Activated CD8-positive, alpha-beta memory T cell treated with anti-CD3 and anti-CD28 coated beads for 36 hours (primary cell): ENCODE data around the gene CEACAM4. TPM values are rescaled to one million over a fixed set of nuclear protein-coding genes. Genes with fewer than 3 reads are reported as not detected.

Experiments used
- CTCF ChIA-PET: fragments of 350-600 bp; sonication (Branson Sonifier 250); formaldehyde crosslinking; loops from one replicate; lab custom pipeline; 2021; ENCODE audit warnings: antibody characterized with exemption; lab: Charles Lee
- POLR2A ChIA-PET: fragments of 350-600 bp; sonication (Branson Sonifier 250); formaldehyde crosslinking; loops from one replicate; lab custom pipeline; 2021; ENCODE audit warnings: antibody characterized with exemption; lab: Charles Lee
- total RNA-seq, 2 experiments: library from RNA; stranded (reverse); gene quantifications; one replicate each; pipeline ENCODE4 v1.2.3, GENCODE V29; 2021

Gene CEACAM4
- total RNA-seq, 2 experiments from 2014 or later, result not detected

DNA sequence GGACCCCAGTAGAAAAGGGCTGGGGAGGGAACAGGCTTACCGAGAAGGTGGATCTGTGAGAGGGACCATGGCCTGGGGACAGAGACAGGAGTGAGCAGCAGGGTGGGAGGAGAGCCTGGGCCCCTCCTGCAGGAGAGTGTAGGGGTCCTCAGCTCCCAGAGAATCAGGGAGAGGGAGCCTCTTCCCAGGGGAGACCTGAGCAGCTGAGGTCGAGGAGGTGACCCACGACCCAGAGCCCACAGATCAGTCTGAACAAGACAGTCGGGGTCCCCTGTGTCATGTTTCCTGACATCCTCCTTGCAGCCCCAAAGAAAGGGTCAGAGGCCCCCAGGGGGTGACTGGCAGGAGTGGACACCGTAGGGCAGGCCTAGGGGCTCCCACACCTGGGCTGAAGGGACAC lies 6.7 kb downstream of the CEACAM4 start:
- CTCF ChIA-PET, result interaction anchor here (0.5 kb wide), 1 partner anchor 26 kb away, joined by 3 read pairs; no protein-coding TSS in a partner anchor

DNA sequence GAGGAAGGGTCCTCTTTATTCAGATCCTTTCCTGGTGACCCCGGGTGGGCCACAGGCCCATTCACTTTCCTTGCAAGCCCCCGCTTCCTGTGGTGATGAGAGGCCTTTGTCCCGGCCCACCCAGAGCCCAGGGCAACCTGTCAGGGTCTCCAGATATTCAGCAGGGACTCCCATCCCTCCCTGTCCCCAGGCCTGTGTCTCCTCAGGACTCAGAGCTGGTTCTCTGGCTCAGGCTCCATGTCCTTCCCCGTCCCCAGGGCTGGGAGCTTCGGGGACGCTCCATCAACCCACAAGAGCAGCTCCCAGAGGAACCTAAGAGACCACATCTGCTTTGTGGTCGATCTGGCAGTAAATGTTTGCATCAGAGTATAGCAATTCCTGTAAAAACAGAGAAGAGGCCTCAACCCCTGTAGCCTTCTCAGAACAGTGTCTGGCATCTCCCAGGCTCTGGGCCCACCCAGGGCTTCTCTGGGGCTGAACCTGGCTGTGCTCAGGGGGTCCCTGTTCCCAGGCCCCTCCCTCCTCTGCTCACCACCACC lies 7.8 kb downstream of the CEACAM4 start:
- POLR2A ChIA-PET, result no interaction called here
- CTCF ChIA-PET, result no interaction called here

More for the DNA sequence above, 6.7 kb downstream of the CEACAM4 start:
- POLR2A ChIA-PET, result no interaction called here

DNA sequence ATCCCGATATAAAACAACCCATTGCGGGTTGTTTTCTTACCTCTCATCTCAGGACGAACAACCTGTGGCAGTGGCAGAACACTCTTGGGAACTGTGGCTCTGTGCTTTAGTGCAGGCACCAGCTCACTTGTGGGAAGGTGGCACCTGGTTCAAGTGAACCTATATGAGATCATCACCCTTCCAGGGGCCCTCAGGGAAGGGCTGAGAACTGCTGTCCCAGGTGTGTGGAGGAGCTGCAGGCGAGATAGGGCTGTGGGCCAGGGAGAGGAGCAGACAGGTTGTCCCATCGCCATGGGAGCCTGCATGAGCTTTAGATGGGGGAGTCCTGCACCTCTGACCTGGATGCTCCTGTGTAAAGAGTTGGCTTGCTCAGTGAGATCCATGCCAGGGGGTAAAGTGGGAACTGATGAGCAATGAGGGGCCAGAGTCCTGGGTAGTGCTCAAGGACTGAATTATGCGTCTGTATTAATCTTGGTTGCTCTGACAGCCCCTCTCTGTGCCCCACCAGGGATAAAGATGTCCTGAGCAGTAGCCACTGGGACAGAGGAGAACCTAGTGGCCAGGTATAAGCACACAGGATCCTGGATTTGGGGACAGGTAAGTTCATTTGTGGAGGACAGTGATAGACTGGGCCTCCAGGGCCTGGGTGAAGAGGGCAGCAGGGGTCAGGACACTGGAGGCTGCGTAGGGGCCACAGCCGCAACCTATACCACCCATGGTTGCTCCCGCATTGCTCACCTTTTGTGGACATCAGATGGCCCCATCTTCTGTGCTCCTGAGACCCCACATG lies 8.7 kb downstream of the CEACAM4 start:
- POLR2A ChIA-PET, result no interaction called here
- CTCF ChIA-PET, result no interaction called here

DNA sequence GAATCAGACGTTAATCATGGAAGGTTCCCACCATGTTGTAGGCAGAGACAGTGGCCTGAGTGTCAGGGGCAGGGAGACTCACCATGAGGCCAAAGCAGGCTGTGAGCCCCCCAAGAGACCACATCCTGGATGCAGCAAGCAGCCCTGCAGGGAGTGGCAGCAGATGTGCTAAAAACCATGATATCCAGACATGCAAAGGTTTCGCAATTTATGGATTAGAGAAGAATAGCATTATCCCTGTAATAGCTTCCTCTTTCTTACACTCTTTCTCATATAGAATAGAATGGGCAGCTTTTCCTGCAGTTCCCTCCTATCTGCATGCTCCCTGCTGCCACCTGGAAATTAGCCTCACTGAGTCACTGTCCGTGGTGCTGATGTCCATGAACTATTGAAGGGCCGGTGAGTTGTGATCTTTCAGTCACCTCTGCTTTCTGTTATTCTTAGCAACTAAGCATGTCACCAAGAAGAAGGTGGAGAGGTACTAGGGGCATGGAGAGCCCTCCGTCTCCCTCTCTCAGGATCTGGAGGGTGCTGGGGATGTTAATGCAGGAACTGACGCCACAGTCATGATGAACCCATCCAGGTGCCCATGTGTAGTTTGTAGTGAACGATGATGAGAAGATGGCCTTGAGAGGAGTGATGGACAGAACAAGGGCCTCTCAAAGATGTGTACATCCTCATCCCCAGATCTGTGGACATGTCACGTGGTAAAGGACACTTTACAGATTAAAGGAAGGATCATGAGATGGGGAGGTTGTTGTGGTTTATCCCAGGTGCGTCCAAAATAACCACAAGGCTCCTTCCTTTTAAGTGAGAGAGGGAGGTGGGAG lies 9.9 kb downstream of the CEACAM4 start:
- POLR2A ChIA-PET, result no interaction called here
- CTCF ChIA-PET, result no interaction called here

DNA sequence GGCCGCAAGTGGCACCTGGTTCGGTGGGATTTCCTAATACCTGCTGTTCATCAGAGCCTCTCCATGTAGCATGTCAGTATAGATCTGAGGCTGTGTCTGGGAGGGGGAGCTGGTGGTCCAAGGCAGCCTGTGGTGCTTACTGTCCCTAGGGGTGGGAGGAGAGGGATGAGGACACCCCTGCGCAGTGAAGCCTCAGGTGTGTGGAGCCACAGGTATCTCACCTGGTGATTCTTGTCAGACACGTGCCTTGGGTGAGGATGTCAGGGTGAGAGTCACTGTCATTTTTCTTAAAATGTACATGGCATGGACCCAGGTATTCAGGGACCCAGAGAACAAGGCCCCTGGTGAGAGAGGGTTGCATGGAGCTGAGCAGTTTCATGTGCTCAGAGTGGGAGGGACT lies 11.7 kb downstream of the CEACAM4 start:
- ChIA-PET CTCF (no interaction called here), POLR2A (no interaction called here)

DNA sequence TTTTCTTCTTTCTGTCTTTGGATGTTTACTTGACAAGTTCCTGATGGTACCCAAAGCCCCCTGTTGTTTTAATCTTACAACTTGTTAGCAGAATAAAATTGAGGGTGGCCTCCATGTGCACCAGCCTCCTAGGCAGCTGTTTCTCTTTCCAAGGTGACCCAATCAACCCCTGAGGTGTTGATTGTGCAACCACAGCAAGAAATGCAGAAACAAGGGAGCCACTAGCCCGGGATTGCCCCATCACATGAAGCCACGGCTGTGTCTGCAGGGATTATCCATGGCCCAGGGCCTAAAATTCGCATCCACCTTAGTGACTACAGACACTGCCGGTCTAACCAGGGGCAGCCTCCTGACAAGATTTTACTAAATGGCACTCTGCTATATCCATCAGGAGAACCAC lies 14.4 kb downstream of the CEACAM4 start:
- CTCF ChIA-PET, result no interaction called here

DNA sequence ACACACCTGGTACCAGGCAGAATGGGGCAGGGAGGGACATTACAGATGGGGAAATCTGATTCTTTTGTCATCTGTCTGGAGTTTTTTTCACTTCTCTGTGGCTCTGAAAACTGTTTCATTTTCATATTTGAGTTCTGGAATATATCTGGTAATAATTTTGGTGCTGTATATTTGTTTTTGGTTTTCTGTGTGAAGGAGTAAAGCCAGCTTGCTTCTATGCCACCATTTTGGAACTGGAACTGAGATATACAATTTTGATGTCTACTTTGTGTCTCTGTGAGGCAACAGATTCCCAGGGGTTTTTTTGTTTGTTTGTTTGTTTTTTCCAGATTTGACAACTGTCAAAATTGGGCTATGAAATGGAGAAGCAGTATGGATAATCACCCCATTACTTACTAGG lies 16.1 kb downstream of the CEACAM4 start:
- CTCF ChIA-PET, result no interaction called here
- POLR2A ChIA-PET, result no interaction called here

More for the DNA sequence above, 14.4 kb downstream of the CEACAM4 start:
- POLR2A ChIA-PET, result no interaction called here

DNA sequence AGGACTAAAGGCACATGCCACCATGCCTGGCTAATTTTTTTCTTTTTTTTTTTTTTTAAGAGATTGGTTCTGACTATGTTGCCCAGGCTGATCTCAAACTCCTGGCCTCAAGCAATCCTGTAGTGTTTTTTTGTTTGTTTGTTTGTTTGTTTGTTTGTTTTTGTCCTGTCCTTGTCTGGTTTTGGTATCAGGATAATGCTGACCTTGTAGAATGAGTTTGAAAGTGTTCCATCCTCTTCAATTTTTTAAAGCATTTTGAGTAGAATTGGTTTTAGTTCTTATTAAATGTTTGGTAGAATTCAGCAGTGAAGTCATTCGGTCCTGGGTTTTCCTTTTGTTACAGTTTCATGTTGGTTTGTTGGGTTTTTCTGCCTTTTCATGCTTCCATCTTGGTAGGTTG lies 19.2 kb downstream of the CEACAM4 start:
- ChIA-PET POLR2A (no interaction called here), CTCF (no interaction called here)

DNA sequence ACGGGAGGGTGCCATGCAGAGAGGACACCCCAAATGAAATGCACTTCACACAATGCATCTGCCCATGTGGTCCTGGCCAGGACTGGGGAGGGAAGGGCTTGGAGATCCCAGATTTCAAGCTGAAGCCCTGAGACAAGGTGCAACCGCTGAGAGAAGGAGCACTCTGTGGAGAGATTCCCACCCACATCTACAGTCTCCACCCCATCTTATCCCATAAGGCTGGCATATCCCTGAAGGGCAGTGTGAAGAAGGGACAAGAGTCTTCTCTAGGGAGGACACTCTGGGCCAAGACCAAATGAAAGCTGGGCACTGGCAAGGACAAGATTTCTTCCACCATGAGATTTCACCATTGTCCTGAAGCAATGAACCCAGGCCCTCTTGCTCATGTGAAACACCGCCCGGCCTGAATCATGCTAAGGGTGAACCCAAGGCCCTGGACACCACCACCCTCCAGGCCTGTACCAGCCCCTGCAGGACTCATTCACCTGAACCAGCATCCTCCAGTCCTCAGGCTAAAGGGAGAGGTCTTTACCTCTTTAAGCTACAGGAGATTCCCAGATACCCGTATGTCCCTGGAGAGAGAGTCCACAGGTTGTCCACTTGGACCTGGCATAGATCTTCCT lies 20.5 kb downstream of the CEACAM4 start:
- POLR2A ChIA-PET, result no interaction called here
- CTCF ChIA-PET, result interaction anchor here (1.0 kb wide), 1 partner anchor 43 kb away, joined by 4 read pairs; no protein-coding TSS in a partner anchor

DNA sequence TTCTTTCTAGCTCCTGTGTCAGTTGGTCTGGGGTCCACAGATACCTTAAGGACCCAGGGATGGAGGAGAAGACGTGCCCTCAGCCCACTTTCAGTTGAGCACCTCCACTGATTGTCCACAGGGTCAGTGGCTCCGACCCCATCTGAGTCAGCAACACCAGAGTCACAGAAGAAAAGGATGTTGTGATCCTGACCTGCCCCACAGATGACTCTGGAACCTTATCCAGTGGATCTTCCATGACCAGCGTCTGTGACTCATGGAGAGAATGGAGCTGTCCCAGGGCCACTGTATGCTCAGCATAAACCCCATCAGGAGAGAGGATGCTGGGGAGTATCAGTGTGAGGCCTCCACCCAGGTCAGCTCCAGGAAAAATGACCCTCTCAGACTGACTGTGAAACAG lies 22.0 kb downstream of the CEACAM4 start:
- ChIA-PET CTCF (interaction anchor here (1.0 kb wide), 1 partner anchor 157 kb away, joined by 3 read pairs; no protein-coding TSS in a partner anchor), POLR2A (interaction anchor here (0.6 kb wide), 1 partner anchor 171 kb away, joined by 3 read pairs; no protein-coding TSS in a partner anchor)

DNA sequence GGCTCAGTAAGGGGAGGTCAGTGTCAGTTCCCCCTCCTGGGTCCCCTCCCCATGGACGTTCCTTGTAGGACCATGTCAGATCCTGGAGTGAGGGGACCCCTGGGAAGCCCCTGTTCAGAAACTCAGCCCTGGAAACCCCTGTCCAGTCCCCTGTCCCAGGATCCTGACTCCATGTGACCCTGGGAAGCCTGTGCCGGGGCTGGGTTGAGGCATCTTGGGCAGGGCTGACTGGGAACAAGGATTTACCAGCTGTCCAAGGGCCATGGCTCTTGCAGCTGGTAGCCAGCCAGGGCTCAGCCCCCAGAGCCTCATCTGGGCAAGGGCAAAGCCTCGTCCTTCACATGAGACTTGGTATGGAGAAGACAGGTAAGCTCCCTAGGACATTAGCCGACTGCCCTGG lies 25.1 kb downstream of the CEACAM4 start:
- ChIA-PET CTCF (no interaction called here), POLR2A (no interaction called here)

DNA sequence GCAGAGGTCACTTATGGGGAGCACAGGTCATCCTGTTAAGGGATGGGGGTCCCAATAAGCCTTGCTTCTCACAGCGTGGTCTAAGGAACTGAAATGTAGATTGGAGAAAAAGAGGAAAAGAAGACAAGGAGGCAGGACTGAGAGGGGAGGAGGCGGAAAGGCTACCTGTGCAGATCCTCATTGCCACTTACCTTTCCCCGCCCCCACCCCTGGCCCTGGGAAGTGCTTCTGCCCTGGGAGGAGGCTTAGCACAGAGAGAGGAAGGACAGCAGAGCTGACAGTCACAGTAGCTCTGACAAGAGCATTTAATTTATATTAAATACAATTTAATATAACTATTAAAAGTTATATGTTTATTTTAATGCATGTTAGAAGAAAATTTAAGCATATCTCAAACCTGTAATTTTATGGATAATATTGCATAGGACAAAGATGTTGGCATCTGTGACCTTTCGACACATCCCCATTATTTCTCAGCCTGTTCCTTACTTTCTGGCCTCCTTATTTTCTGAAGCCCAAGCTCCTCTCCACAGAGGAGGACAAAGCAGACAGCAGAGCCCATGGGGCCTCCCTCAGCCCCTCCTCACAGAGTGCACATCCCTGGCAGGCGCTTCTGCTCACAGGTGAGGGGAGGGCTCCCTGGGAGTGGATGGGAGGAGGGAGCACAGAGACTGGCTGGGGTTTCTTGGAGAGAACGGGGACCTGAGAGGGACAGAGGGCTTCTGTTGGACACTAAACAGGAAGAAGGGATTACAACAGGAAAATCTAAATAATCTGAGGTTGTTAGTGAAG lies 27.5 kb downstream of the CEACAM4 start:
- ChIA-PET CTCF (interaction anchor here (1.3 kb wide), 2 partner anchors 29 to 260 kb away, joined by 3 read pairs; no protein-coding TSS in a partner anchor), POLR2A (no interaction called here)

DNA sequence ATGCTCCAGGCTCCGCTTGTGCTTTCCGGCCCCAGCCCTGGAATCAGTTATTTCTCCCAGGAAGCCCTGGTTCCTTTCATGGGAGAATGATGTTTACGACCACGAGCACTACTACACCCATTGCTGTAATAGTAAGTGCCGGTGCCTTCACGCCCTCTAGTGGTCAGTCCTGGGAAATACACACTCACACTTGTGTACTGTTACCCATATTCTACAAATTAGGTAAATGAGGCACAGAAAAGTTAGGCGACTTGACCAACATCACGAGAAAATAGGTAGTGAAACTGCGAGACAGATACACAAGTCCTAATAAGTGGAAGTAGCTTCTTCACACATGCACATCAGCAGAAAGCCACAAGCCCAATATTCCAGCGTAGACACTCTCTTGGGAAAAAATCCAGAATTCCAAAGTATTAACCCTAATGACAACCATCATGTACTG lies 29.3 kb downstream of the CEACAM4 start:
- ChIA-PET POLR2A (no interaction called here), CTCF (interaction anchor here (0.6 to 2.2 kb wide), 14 partner anchors 9 to 173 kb away, joined by 3 to 12 read pairs (median 3); partner anchors contain the start of gene B3GNT8)

DNA sequence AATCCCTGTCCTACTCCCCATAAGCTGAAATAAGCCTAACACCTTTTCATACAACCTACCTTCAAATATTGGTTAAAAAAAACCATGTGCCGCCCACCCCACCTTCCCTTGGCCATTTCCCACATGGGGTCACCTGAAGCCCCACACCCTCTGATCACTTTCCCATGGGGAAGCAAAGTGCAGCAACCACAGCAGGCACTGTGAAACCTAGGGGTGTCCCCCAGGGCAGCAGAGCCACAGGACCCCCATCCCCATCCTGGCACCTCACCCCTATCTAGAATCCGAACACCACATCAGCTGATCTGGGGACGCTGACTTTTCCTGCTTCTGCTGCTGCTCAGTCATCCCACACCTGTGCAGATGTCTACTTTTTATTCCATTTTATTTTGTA lies 31.0 kb downstream of the CEACAM4 start:
- CTCF ChIA-PET, result interaction anchor here (1.1 to 4.8 kb wide), 5 partner anchors 10 to 156 kb away, joined by 3 to 19 read pairs (median 4); partner anchors contain the start of gene DMAC2
- POLR2A ChIA-PET, result no interaction called here

DNA sequence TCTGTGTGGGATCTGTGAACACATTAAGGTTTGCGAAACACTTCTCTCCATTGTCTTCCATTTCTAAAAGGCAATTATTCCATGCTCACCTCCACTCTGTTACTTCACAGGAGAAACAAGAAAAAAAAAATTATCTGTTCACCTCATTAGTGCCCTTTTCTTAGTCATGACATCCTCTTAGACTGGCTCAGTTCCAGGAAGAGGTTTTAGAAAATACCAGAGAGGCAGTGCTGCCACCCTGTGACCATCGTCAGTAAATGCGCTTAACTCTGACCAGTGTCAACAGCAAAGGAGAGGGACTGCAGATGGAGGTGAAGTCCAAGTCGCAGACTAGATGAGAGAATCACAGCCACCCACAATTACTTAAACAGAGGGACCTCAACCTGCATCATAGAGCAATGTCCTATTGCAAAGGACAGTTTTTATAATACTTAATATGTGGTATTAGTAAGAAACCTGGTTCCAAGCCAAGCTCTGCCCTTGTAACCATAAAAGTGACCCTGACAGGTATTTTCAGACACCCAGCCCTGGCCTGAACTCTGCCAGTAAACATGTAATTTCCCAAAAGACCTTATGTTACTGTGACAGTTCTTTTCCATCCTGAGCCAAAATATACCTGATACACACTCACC lies 31.5 kb downstream of the CEACAM4 start:
- POLR2A ChIA-PET, result no interaction called here
- CTCF ChIA-PET, result interaction anchor here (0.9 to 4.8 kb wide), 7 partner anchors 10 to 156 kb away, joined by 3 to 19 read pairs (median 3); partner anchors contain the start of gene DMAC2

DNA sequence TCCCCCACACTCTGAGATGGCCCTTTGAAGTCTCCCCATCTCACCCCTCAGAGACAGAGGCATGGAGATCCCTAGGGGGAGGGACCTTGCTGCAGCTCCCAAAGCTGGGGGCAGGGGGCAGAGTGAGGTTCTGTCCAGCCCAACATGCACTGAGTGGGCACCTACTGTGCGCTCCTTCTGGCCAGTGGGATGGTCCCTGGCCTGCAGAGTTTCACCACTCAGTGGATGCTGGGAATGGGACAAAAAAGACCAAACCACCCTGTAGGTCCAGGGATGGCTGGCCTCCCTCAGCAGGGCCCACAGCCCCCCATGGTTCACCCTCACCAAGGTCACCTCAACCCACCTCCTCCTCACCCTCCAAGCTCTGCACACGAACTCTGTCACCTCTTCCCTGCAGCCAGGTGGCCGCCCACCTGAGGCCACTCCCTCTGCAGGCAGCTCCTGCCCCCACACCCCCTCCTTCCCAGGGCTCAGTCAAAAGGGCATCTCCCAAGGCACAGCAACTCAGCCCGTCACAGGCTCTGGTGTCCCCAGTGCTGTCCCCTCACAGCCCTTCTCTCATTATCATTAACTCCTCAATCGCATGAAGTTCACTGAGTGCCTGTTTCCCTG lies 34.8 kb downstream of the CEACAM4 start:
- POLR2A ChIA-PET, result no interaction called here

DNA sequence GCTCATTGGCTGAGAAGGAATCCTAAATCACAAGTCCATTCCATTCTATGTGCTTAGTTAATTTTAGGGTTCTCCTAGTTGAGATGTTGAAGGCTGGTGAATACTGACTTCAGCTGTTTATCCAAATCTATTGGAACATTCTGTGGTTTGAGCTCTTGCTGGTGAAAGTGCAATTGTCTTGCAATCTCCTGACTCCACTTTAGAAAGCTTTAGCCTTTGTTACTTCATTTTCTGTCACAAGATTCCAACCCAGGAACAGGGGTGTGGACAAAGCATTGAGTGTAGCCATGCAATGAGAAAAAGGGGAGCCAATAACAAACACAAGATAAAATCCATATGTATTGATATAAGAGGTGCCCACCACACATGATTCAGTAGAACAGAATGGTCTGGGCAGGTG lies 35.9 kb downstream of the CEACAM4 start:
- POLR2A ChIA-PET, result no interaction called here
- CTCF ChIA-PET, result interaction anchor here (0.9 to 1.4 kb wide), 2 partner anchors 28 to 53 kb away, joined by 3 to 4 read pairs; no protein-coding TSS in a partner anchor

More for the DNA sequence above, 34.8 kb downstream of the CEACAM4 start:
- CTCF ChIA-PET, result interaction anchor here (0.6 to 4.8 kb wide), 3 partner anchors 23 to 194 kb away, joined by 3 to 19 read pairs (median 4); no protein-coding TSS in a partner anchor
